ENCODE results near the gene CTDNEP1.

DNA sequence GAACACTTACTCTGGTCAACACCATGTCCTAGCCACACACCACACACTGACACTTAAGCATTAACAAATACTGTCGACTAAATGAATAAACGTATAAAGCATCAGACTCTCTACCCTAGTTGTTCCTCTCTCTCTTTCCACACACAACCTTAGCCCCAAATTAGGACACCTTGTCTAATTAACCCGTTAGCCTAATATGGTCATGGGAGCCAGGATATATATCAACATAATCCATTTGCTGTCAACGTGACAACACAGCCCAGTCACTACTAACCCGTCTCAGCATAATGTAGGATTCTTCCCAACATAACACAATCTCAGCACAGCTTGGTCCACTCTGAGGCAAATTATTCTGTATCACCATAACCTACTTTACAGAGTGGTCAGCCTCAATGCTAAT, 19.4 kb downstream of the CTDNEP1 start:
- TF ChIP-seq, protein P1, sequence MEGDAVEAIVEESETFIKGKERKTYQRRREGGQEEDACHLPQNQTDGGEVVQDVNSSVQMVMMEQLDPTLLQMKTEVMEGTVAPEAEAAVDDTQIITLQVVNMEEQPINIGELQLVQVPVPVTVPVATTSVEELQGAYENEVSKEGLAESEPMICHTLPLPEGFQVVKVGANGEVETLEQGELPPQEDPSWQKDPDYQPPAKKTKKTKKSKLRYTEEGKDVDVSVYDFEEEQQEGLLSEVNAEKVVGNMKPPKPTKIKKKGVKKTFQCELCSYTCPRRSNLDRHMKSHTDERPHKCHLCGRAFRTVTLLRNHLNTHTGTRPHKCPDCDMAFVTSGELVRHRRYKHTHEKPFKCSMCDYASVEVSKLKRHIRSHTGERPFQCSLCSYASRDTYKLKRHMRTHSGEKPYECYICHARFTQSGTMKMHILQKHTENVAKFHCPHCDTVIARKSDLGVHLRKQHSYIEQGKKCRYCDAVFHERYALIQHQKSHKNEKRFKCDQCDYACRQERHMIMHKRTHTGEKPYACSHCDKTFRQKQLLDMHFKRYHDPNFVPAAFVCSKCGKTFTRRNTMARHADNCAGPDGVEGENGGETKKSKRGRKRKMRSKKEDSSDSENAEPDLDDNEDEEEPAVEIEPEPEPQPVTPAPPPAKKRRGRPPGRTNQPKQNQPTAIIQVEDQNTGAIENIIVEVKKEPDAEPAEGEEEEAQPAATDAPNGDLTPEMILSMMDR (IDR thresholded peaks at IDR 0.05; ENCODE audit: extremely low read depth in 1 of 2, insufficient read depth in 1 of 2, low read depth in 1 of 2, low read length in 2 of 2): no peak
- TF ChIP-seq POLR2A (IDR thresholded peaks at IDR 0.05; ENCODE audit: low read depth, low read length): no peak

Data from endothelial cell of umbilical vein (primary cell).